GM23248 (cell line): ENCODE data around the gene JMJD6.

Source experiments
- EZH2 ChIP-seq: fragments of 200-600 bp; sonication (generic); IDR thresholded peaks from 2 replicates; pipeline ENCODE4 v1.6.1; 2018; ENCODE audit warnings: antibody characterized with exemption, mild to moderate bottlenecking; ENCODE audit not compliant: insufficient read depth, poor library complexity, severe bottlenecking
- EZH2phosphoT487 ChIP-seq: fragments of 200-600 bp; sonication (generic); IDR thresholded peaks from 2 replicates; pipeline ENCODE4 v1.6.1; 2018; ENCODE audit warnings: antibody characterized with exemption, moderate library complexity, mild to moderate bottlenecking, low read depth; ENCODE audit not compliant: insufficient read depth

- no peak for TF ChIP-seq EZH2phosphoT487
- TF ChIP-seq EZH2, result no peak
Observed at GRCh38 chr17:76704805-76705204, 21.6 kb downstream of the JMJD6 start.
